ENCODE results near the gene EFEMP1. TPM values are rescaled to one million over a fixed set of nuclear protein-coding genes. Genes with fewer than 3 reads are reported as not detected.

Gene EFEMP1
- 82.1 and 506 TPM in 2 replicates for total RNA-seq

GRCh38 chr2:55923091-55923981 lies at the start of gene EFEMP1:
Gene EFEMP1 (minus strand): TSS chr2:55923782. CDS start chr2:55922440, 1,342 bp downstream.

Other genes starting within 250 kb of the EFEMP1 start
- 8.0 and 13.8 TPM in 2 replicates for gene PNPT1, start 229.9 kb downstream of the EFEMP1 start, total RNA-seq

All from epithelial cell of alveolus of lung (primary cell).